HG02885 (cell line): ENCODE data around the gene SUN5.

Experiments used
- ATAC-seq: cut with Tn5 transposase; IDR thresholded peaks from one replicate; pipeline ENCODE4 v1.9.1; 2021; ENCODE audit warnings: mild to moderate bottlenecking; ENCODE audit not compliant: unreplicated experiment, poor library complexity

The SUN5 gene

GRCh38 chr20:33000802-33001466 is 3.3 kb downstream of the SUN5 start:
- ATAC-seq: no peak

DNA sequence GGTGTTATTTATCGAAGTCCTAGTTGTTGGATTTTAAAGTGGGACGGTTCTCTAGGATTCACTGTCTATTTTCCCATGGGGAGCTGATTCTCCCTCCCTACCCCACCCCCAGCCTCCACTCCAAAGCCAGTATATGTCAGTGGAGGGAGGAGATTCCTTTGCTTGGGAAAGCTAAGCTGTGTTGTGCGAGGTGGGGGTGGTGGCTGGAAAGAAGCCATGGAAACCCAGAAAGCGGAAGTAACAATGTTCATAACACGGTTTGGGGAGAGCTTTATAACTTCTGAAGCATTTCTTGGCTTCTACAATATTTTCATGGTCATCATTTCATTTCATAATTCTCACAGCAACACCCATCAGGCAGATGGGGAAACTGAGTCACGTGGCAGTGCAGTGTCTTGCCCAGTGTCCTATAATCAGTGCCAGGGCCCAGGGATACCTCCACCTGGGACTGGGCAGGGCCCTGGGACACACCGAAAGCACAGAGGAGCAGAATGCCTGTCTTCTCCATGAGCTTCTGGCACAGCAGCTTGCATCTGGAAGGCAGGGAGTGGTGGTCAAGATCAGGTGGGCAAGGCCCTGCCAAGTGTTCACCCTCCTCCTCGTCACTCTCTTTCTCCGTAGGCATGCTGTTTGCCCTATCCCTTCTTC is 4.5 kb downstream of the SUN5 start:
- ATAC-seq: no peak

DNA sequence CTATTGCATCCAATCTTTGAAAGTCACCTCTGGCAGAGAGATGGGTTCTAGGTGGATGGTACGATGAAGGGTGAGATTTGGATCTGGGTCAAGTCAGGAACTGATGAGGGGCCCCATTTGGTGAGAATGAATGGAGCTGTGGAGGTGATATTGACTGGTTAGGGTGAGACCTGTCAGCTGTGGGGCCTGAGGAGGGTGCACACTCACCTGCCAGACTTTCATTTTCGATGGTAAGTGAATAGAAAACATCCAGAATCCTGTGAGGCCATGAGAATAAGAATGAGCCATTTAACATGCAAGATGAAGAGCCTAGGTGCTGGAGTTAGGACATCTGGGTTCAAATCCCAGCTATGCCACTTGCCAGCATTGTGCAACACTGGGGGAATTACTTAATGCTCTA is 6.8 kb downstream of the SUN5 start:
- no peak for ATAC-seq

GRCh38 chr20:32995802-32996201 is 8.4 kb downstream of the SUN5 start:
- ATAC-seq: no peak

- ATAC-seq: no peak
These were observed 10.7 kb downstream of the SUN5 start for GRCh38 chr20:32993496-32994050.

- ATAC-seq: no peak
These were observed 12.2 kb downstream of the SUN5 start for GRCh38 chr20:32991792-32992641.

GRCh38 chr20:32991383-32991782 is 12.8 kb downstream of the SUN5 start:
- no peak for ATAC-seq

DNA sequence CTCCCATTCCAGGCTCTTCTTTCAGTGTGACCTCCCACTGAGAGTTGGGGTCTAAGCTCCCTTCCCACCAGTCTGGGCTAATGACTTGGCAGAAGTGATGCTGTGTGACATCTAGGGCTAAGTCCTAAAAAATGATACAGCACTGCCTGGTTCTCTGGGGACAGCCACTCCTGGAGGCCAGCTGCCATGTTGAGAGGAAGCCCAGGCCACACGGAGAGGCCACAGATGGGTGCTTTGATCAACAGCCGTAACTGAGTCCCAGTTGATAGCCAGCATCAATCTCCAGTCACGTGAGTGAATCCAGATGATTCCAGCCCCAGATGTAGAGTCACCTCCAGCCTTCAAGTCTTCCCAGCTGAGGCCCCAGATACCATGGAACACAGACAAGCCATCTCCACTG is 13.8 kb downstream of the SUN5 start:
- ATAC-seq: no peak

DNA sequence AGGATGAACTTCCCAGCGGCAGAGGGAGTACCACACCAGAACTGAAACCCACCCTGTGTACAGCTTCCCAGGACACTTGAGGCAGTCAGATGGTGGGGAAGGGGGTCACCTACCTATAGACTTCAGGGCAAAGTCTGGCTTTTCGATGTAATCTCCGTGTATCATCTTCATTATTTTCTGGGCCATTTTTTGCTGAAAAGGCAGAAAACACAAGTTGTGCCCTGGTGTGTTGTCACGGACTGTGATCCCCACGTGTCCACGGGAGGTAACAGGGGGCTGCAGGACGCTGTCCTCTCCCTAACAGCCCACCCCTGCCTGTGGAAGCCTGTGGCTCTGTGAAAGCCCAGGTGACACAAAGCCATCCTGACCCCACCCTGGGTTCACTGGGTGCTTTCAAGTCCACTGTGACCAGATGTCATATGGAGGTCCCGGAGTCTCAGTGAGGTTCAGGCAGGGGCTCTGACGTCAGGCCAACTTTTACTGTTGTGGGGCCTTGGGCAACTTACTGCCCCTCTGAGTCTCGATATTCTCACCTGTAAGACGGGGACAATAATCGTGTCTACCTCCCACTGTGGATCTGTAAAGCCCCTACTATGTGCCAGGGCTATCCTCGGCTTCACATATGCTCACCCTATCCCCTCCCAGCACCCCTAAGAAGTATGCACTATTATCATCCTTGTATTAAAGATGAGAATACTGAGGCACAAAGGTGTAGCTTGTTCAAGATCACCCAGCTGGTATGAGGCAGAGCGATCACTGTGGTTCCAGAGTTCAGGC is 14.5 kb downstream of the SUN5 start:
- no peak for ATAC-seq

DNA sequence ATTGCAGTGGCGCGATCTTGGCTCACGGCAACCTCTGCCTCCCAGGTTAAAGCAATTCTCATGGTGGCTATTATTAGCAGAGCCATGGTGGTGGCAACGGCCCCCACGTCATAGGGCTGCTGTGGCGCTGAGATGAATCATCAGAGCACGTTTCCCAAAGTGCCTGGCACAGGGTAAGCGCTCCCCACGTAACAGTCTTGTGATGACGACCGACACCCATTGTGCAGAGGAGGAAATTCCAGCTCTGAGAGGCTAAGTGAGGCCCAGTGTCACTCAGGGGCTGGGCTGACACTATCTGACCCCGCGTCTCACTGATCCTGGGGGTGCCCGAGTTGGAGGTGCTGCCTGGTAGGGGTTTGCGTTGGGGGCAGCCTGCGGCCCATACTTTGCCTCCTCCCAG is 16.2 kb downstream of the SUN5 start:
- ATAC-seq: no peak

DNA sequence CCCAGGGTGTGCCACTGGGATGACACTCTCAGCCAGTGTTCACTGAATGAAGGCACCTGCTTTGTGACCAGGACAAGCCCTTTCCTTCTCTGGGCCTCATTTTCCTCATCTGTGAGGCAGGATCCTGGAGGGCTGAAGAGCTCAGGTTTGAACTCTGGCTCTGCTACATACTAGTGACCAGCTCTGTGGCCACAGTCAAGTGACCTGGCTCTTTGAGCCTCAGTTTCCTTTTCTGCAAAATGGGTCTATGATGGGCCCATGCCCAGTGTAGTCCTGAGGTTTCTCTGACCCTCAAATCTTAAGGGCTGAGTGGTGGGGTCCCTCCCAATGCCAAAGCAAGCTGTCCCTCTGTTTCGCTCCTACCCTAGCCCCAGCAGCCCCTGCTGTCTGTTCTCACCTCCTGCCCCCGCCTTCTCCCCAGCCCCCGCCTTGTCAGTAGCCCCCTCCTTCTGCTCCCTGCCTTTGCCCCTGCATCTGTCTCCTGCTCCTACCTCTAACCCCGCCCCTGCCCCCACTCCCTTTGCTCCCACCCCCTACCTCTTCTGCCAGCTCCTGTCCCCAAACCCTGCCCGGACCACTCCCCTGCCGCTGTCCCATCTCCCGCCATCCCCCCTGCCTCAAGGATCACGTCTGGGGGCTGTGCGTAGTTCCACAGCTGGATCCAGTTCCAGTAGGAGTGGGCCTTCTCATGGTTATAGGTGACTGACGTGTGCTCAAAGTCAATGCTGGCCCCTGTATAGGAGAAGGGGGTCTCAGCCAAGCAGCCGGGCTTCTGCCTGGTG is 17.0 kb downstream of the SUN5 start:
- no peak for ATAC-seq

DNA sequence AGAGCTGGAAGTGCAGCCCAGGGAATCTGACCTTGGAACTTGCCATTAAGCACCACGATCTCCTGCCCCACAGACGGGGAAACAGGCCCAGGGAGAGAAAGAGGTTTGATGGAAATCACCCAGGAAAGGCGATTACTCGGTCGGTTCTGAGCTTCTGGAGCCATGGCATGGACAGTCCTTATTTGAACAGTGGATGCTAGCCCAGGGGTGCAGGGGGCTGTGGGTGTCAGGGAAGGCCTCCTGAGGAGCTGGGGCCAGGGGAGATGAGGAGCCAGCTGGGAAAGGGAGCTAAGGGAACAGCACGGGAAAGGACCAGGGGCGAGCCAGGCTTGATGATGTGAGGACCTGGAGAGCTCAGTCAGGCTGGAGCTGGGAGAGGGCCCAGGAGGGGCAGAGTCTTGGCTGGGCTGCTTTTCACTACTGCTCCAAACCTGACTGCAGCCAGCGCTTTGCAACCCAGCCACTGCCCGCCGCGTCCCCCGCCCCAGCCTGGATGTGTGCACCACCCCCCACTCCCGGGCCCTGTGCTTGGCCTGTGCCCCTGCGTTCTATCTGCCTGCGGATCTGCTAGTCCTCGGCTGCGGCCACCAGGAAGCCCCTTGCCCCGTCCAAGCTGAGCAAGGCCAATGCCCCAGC is 17.8 kb downstream of the SUN5 start:
- no peak for ATAC-seq

DNA sequence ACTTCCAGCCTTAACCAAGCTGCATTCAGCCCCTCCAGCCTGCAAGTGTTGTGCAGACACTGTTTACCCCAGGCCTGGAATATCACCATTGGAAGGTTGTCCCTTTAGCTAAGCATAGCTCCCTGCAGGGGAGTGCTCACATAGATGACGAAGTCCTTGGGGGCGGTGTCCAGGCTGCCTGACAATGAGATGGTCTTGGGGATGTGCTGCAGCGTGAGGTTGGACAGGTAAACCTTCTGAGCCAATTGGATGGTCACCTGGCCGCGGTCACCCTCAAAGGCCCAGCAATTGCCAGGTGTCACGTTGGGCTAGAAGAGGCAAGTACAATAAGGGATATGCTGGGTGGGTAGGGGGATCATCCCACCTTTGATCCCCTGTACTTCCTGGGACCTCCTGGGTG is 18.6 kb downstream of the SUN5 start:
- ATAC-seq: no peak

- ATAC-seq: no peak
These were observed 19.4 kb downstream of the SUN5 start for GRCh38 chr20:32984631-32985354.

DNA sequence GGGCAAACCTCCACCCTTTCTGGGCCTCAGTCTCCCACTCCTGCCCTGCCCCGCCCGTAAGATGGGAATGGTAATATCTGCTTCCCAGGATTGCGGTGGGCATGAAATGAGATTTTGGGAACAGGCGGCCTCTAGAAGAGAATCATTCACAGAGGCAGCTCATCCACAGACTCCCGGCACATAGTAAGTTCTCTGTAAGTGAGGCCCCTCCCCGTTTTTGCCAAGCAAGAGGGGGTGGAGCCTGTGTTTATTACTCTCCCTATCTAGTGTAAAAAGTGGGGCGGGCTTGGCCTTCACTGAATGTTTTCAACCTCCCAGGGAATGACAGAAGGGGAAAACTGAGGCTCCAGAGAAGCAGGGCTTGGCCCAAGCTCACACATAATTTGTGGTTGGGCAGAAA is 20.0 kb downstream of the SUN5 start:
- no peak for ATAC-seq

- no peak for ATAC-seq
These were observed 20.6 kb downstream of the SUN5 start for GRCh38 chr20:32983459-32984112.

DNA sequence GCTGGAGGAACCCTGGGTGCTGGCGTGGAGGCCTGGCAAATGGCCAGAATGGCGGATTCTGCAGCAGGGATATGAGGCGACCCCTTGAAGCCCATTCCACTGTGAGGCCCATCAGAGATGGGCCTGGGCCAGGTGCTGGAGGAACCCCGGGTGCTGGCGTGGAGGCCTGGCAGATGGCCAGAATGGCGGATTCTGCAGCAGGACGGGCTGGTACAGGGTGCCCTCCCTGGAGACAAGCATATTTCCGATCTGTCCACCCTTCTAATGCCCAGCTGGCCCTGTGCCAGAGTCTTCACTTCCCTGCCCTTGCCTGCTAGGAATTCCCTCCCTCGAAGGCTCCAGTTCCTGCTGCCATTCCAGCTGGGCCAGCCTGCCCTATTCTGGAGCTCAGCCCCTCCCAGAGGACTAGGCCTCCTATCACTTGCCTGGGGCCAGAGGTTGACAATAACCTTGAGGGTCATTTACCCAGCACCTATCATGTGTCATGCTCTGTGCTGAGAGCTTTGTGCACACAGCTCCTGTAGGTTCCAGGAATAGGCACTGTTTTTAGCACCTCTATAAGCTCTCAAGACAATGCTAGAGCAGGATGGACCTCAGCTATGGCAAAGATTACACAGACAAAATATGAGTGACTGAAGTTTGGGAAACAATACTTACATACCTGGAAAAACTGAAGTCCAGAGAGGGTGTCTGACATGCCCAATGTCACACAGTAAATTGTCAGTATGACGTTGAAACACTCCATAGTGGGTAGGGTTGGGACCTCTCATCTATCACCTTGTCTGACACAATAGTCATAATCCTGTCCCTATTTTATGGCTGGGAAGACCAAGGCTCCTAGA is 21.4 kb downstream of the SUN5 start:
- no peak for ATAC-seq
